HG03378 (cell line): ENCODE measurements around the gene MRPL33.

Experiments used
- ATAC-seq: cut with Tn5 transposase; IDR thresholded peaks from one replicate; pipeline ENCODE4 v1.9.1; 2021; ENCODE audit warnings: mild to moderate bottlenecking, moderate library complexity; ENCODE audit not compliant: unreplicated experiment

The MRPL33 gene

DNA sequence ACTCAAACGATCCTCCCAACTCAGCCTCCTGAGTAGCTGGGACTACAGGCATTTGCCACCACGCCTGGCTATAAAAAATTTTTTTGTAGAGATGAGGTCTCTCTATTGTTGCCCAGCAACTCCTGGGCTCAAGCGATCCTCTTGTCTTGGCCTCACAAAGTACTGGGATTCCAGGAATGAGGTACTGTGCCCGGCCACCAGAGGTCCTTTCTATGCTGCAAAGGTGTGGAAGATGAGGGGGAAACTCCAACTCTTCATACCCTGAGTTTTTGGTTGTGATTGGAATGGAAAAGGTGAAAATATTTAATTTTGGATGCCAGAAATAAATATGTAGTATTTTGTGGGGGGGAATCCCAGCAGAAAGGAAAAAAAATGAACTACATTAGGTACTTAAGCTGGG is 36.0 kb downstream of the MRPL33 start:
- ATAC-seq = no peak

DNA sequence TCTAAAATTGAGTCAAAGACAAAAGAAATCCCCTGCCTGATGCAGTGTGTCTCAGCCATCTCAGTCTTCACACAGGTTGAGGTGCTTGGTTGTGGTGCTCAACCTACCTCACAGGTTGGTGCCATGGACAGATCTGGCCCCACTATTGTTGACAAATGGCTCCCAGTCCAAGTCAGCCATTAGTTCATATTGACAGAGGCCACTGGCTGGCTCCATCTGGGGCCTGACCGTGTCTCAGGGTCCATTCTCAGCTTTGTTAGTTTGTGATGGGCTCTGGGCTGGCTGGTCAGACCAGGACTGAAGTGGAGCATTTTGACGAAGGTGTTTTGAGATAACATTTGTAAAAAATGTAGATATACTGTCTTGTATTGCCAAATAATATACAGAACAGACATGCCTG is 36.9 kb downstream of the MRPL33 start:
- ATAC-seq = no peak

DNA sequence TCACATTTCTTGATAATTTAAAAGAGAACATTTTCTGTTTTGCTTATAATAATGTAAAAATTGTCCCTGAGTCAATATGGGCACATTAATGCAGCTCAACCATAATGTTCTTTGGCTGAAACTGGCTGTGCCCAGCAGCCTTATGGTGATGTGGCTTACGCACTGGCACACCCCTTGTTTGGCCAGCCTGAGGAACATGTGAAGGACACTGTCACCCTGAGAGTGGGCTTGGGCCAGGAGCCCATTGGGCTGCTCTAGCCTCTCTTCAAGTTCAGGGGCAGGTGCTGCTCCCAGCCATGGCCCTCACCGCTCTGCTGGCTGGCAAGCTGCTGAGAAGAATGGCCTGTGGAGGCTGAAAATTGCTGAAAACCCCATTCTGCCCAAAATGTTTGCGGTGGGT is 37.5 kb downstream of the MRPL33 start:
- no peak for ATAC-seq

DNA sequence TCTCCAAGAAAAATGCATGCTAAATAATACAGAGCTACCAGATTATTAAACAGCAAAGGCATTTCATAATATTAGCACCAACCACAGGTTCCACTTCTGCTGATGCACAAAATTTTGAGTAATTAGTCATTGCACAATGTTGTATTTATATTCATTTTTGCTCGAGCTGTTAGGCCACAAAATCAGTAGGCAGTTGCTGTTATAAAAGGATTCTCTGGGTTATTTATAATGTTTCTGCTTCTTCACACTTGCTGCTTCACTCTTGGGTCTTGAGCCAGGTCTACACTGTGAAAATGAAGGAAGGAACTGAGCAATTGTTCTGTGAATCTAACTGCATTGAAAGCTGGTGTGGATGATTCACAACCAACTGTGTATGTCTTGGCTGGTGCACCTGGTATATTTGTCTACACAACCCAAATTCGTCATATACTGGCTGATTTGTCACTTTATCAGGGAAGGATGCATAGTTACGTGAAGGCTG is 38.3 kb downstream of the MRPL33 start:
- no peak for ATAC-seq

DNA sequence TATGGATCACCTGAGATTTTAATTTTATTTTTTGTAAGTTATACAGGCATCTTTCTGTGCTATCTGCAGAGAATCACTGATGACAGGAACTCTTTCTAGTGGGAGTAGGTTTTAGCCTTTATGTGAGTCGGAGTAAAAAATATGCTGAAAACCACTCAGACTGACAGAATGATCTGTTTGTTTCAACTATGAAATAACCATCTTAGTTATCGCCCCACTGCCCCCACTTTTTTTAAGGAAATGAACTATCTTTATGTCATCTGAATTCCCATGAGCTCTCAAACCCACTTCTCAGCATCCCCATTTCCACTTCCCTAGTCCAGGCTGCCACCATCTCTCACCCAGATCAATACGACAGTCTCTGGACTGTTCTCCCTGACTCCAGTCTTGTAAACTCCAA is 38.9 kb downstream of the MRPL33 start:
- no peak for ATAC-seq

DNA sequence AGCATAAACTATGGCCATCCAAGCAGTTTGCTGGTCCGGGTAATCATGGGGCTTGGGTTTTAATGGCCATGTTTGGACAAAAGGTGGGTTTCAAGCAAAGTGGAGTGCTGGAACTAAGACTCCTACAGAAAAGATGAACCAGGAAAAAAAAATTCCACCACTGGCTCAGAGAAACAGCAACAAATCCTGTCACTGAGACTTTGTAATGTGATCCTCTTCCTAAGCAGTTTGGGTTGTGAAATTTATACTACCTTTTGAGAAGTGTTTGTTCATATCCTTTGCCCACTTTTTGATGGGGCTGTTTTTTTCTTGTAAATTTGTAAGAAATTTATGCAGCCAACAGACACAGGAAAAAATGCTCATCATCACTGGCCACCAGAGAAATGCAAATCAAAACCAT is 40.2 kb downstream of the MRPL33 start:
- ATAC-seq = no peak

DNA sequence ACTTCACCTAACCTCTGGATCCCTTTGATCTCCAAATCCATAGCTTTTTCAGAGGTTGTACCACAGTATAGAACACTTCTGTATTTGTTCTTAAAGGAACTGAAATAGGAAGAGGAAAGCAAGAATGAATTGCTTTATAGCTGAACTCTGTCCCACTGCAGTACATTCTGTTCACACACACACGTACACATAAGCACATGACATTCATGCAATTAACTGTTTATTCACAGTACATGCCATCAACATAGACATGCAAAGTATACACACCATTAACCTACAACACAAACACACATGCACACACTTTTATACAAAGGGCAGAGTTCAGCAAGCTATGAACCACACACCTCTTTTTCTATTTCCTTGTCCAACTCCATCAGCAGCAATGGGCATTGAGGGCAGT is 43.2 kb downstream of the MRPL33 start:
- ATAC-seq = no peak

DNA sequence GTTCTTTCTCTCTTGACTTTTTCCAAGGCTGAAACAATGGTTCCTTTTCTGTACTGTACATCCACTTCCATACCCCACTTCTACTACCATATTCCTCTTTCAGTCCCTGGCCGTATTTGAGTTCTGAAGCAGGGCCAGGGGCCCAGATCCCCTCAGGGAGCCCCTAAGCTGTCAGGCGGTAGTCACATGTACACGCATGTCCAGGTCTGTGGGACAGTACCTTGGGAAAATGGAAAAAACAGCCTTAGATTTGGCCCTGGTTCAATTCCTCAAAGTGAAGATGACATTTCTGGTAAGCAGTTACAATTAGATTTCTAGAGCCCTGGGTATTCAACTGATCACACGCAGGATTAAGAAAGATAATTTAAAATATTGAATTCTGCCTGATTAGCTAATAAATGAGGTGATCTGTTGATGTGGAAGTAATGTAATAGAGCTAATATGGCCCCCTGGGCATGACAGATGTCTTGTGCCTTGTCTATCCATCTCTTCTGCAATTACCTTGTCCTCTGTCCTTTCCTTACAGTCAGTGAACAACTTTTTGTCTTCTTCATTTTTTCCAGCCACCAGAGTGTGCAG is 44.4 kb downstream of the MRPL33 start:
- ATAC-seq = no peak

DNA sequence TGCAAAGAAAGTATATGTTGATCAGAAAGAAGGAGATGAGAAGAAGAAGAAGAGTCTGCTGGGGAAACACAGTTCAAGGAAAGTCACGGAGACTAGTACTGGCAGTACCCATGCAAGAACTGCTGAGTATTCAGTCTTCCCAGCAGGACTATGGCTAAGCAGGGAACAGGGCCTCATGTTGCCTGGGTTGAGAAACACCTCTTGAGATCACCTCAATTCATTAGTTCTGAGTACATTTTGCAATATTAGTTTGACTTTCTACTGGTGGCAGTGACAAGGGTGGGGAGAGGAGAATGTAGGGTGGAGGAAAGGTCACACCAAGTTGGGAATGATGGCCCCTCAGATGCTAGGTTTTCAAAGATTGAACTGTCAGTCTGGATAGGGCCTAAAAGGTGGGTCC is 50.5 kb downstream of the MRPL33 start:
- ATAC-seq = no peak

DNA sequence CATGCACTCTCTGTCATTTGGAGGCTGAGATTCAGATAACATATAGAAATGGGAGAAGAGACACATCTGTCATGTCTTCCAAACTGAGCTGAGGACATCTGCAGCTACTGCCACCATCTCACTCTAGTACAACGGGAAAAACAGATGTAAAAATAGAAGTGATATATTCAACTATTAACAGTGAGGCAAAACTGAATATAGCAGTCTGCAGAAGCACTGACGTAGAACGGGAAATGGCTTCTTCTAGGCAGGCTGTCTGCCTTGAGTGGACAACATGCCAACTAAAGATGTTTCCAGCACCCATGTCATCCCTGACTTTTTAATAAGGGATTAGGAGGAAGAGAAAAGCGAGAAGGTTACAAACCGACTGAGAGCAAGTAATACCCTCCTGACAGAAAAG is 51.6 kb downstream of the MRPL33 start:
- no peak for ATAC-seq

DNA sequence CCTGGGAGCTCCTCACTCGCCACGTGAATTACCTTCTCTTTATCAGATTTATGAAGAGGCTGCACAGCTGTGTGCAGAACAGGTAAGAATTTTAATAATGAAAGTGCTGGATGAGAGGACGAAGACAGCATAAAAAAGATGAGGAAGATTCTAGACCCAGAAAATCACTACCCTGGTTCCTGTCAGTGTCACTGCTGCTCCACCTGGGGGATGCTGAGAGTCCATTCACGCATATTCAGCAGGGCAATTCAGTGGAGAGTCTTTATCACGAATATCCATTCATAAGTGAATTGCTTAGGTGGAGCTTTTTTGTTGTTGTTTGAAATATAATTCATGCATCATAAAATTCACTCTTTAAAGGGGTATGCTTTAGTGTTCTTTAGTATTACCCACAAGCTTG is 52.0 kb downstream of the MRPL33 start:
- ATAC-seq = no peak

DNA sequence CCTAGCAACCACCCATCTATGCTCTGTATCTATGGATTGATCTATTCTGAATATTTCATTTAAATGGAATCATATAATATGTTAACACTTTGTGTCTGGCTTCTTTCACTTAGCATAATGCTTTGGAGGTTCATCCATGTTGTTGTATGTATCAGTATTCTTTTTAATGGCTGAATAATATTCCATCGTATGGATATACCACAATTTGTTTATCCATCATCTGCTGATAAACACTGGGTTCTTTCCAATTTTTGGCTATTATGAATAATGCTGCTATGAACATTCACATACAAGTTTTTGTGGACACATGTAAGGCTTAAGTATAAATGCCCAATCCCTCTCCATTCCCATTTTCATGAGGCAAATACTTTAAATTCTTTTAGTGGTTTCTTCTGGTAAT is 52.9 kb downstream of the MRPL33 start:
- ATAC-seq = no peak

DNA sequence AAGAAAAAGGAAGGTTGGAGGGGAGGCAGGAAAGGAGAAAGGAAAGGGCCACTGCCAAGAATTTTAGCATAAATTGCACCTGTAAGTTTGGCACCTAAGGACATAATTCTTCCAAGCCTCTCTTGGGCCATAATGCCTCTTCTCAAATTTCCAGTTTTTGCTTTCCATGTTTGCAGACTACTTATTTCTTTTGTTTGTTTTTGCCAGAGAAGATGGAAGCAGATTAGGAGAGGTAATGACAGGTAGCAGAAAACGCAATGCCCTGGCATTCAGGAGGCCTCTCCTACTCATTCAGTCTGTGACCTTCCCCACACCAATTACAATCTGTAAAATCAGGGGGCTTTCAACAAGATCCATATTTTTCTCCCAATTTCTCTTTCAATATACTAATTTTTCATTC is 56.8 kb downstream of the MRPL33 start:
- no peak for ATAC-seq
